NOMO-1 treated with dmso at 0.1 percent for 144 hours (cell line): ENCODE data around the gene OXLD1.

Experiments
- DNase-seq: peaks from one replicate; lab custom pipeline; 2025; ENCODE audit not compliant: unreplicated experiment; lab: John Stamatoyannopoulos, UW

Gene OXLD1

DNA sequence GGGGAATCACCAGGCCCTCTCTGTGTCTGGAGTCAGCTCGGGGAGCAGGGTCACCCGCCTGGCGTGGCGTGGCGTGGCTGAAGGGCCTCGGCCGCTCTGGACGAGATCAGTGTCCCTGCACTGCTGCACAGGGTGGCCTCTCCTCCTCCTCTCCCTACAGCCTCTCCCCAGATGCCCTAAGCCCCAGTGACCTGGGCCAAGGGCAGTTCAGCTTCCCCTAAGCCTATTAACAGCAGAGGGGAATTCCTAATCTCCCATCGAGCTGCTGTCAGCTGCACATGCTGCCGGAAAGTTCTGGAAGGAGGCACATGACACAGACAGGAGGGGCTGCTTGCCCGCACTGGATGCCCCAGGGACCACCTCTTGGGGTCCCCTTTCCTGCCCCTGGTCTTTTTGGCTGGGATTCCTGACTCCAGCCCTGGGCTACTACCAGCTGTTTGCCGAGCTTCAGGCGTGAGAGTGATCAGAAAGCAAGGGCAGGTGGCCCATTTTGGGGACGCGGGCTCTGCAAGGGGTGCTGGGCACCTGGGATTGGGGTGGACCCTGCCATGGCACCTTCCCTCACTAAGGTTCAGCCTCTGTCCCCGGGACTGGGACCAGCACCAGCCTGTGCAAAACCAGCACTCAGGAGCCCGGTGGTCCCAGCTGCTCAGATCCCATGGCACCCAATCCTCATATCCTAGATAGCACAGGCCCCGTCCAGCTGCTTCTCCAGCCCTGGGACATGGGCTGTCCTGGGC, 10.9 kb downstream of the OXLD1 start:
- DNase-seq: no peak

DNA sequence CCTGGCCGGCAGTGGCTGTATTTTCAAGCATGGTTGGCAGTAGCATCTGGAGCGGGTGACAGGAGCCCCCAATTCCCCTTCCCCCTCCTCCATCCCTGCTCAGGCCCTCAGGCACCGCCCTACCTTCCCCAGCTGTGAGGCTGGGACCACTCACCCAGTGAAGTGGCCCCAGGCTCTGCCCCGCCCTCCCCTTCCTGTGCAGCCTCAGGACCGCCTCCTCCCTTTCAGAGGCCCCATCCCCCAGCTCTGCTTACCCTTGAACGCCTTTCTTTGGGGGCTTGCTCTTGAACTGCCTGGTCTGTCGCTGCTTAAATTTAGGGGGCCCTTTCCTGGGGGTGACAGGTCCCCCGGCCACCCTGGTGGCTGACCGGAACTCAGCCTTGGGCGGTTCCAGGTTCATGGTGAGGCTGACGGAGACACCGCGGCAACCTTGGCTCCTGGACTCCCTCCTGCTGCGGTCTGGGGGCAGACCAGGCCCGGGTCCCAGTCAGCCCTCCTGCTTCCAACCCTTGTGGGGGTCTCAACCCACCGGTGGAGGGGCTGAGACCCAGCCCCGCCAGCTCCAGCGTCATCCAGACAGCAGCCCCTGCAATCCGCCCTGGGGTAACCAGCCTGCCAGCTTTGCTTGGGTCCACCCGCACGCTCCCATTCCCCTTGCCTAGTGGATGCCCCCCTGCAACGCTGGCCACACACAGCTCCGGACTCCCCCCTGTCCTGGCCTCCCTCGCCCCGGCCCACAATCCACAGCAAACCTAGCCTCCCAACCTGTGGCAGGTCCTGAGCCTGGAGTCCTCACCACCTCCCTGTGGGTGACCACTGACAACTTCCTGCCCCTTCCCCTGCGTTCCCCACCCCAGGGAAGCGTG, 13.3 kb downstream of the OXLD1 start:
- DNase-seq: no peak

DNA sequence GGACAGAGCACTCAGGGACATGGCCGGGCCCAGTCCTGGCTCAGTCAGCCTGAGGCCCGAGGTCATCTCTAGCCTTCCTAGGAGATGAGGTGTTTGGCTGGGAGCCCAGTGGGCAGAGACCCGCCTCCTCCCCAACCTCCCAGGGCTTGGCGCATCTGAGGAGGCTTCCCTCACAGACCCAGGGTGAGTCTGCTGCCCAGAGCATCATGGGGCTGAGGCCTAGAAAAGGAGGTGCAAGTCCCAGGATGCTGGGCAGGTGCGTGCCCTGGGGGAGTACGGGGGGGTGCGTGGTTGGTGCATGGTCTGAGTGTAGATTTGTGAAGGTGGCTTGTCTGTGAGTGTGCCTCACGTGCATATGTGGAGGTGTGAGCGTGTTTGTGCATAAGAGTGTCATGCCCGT, 14.7 kb downstream of the OXLD1 start:
- no peak for DNase-seq

DNA sequence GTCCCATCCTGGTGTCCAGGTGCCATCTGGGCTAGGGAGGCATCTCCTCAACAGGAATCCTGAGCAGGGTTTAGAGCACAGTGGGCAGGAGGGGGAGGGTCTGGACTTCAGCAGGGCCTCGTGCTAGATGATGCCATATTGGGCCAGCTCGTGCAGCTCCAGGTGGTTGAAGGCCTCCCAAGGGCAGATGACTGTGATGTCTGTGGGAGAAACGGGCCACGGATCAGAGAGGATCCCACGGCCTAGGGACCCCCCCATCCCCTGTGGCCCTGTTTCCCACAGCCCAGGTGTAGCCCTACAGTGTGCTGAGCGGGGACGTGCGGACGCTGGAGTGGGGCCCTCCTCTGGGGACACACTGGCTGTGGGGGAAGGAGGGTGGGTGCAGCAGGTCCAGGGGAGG, 15.5 kb downstream of the OXLD1 start:
- DNase-seq: no peak

DNA sequence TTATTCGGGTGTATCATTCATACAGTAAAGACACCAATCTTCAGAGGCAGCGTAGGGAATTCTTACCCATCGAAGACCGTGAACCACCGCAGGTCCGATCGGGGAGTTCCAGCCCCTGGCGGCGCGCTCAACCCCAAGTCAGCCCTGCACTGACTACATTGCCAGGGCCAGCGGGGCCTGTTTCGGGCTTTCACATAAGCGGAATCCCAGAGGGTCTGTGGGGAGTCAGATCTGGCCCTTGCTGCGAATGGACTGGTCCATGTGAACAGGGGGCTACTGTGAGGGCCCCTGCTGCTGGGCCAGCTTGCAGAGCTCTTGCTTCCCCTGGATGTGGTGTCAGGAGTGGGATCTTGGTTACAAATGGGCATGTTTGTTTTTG, 17.7 kb downstream of the OXLD1 start:
- no peak for DNase-seq

DNA sequence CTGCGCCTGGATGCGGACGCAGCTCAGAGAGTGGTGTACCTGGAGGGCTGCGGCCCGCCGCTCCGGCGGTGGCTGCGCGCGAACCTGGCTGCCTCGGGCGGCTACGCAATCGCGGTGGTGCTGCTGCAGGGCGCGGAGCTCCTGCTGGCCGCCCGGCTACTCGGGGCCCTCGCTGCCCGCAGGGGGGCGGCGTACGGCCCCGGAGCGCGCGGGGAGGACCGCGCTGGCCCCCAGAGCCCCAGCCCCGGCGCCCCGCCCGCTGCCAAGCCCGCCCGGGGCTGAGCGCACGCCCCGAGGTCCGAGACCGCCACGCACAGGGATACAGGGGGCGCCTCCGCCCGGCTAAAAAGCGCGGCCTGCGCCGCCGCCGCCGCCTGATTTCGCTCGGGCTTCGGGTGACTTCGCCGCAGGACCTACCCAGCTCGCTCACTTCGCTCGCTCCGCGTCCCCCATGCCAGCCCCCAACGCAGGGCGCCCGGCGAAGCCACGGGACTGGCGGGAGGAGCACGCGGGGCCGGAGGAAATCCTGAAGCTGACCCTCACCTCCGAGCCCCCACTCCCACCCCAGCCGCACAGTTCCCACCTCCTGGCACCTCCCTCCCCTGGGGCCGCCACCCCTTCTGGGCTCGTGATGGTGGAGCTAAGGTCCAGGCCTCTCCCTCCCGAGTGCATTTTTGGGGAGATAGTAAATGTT, 18.2 kb downstream of the OXLD1 start:
- DNase-seq: no peak

DNA sequence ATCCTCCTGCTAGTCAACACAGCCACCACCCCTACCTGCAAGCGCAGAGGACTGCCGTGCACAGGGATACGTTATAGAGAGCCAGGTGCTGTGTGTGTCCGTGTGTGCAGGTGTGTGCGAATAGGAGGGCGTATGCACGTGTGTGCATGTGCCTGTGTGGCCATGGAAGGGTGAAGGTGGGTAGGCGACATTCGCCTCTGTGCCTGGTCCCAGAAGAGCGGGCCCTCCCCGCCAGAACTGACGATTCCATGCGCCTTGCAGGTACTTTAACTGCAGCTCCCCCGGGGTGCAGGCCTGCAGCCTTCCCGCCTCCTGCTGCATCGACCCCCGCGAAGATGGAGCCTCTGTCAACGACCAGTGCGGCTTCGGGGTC, 18.8 kb downstream of the OXLD1 start:
- DNase-seq: no peak

DNA sequence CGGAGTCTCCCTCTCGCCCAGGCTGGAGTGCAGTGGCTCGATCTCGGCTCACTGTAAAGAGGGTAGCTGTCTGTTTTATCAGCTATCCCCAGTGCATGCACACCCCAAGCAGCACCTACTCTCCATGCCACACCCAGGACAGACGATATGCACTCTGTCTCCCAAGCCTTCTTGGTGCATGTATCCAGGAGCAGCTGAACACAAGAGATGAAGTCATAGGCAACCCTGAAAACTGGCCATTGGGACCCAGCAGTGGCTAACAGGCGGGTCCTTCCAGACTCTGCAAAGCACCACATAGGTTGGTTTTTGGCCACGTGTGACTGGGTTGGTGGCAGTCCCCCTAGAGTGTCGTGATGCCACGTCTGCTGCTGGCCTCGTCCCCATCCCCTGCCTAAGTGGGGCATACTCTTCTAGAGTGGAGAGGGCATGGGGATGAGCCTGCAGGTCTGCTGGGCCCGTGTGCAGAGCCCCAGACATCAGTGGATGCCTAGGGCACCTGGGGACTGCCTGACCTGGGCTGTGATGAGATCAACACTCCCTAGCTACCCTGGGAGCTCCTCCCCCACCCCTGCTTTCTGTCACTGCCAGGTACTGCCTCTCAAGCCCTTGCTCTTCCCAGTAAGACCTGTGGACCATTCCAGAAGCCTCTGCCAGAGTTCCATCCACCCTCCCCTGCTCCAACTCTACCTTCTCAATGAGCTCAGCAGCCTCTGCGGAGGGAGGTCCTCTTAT, 19.4 kb downstream of the OXLD1 start:
- DNase-seq: no peak

DNA sequence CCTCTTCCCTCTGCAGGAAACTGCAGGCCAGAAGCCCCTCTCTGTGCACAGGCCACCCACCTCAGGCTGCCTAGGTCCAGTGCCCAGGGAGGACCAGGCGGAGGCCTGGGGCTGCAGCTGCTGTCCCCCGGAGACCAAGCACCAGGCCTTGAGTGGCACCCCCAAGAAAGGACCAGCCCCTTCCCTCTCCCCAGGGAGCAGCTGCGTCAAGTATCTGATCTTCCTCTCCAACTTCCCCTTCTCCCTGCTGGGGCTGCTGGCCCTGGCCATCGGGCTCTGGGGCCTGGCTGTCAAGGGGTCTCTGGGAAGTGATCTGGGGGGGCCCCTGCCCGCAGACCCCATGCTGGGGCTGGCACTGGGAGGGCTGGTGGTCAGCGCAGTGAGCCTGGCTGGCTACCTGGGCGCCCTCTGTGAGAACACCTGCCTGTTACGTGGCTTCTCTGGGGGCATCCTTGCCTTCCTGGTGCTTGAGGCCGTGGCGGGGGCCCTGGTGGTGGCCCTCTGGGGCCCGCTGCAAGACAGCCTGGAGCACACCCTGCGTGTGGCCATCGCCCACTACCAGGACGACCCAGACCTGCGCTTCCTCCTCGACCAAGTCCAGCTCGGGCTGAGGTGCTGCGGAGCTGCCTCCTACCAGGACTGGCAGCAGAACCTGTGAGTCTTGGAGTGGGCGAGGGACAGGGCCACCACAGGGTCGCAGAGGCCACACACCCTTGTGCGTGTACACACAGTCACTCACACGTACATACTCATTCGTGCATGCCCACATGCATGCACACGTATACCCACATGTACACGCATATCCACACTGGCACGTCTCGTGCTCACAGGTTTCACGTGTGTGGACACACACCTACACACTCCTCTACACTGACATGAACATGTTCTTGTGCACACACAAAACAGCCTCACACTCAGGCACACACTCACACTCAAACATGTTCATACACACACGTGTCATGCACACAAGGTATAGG, 21.1 kb downstream of the OXLD1 start:
- DNase-seq: no peak

DNA sequence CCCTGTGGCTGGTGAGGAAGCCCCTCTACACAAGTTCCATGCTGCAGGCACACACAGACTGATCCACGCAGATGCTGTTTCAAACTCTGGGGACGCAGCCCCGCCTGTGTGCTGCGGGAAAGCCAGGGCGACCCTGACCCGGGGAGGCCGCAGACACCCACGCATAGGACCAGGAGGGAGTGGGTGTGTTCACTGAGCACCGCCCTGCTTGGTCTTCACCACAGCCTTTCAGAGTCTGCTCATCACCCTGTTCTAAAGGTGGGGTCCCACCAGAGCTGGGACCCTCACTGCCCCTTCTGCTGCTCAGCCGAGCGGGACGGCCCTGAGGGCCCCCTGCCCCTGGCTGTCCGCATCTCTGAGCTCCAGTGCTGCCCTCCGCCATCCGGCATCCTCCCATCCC, 21.9 kb downstream of the OXLD1 start:
- no peak for DNase-seq

DNA sequence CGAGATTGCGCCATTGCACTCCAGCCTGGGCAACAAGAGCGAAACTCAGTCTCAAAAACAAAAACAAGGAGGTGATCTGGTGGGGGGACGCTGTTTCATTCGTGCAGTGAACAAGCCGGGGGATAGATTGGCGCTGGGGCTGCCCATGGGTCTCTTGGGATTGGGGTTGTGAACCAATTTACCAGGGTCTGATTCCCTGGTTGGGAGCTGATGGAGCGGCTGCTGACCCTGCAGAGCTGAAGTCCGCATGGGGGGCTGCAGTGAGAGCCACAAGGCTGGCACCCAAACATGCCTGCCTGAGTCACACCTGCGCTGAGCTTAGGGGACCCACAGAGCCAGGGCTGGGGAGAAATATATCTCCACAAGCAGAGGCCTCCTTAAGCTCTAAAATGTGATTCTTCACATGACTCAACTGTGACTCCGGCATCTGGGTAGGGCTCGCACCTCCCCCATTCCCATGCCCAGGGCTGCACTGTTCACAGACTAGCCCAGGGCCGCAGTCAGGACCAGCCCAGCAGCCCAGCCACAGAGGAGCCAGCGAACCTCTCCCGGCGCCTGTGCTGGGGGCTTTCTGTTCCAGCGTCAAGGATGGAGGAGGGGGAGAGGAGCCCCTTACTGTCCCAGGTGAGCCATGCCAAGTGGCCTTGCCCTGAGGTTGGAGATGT, 24.4 kb downstream of the OXLD1 start:
- DNase-seq: no peak

DNA sequence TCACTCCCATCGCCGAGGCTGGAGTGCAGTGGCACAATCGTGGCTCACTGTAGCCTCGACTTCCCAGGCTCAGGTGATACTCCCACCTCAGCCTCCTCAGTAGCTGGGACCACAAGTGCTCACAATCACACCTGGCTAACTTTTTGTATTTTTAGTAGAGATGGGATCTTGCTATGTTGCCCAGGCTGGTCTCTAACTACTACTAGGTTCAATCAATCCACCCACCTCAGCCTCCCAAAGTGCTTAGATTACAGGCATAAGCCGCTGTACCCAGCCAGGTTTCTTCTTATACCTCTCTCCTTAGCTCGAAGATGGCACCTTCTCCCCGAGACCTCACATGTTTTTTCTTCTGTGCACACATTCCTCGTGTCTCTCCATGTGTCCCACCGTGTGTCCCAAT, 26.4 kb downstream of the OXLD1 start:
- no peak for DNase-seq

DNA sequence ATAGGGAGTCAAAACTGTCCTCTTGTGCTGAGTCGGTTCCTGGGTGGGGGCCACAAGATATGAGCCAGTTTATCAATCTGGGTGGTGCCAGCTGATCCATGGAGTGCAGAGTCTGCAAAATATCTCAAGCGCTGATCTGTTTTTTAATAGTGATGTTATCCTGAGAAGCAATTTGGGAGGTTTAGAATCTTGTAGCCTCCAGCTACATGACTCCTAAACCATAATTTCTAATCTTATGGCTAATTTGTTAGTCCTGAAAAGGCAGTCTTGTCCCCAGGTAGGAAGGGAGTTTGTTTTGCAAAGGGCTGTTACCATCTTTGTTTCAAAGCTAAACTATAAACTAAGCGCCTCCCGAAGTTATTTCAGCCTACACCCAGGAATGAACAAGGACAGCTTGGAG, 27.7 kb downstream of the OXLD1 start:
- DNase-seq: no peak

DNA sequence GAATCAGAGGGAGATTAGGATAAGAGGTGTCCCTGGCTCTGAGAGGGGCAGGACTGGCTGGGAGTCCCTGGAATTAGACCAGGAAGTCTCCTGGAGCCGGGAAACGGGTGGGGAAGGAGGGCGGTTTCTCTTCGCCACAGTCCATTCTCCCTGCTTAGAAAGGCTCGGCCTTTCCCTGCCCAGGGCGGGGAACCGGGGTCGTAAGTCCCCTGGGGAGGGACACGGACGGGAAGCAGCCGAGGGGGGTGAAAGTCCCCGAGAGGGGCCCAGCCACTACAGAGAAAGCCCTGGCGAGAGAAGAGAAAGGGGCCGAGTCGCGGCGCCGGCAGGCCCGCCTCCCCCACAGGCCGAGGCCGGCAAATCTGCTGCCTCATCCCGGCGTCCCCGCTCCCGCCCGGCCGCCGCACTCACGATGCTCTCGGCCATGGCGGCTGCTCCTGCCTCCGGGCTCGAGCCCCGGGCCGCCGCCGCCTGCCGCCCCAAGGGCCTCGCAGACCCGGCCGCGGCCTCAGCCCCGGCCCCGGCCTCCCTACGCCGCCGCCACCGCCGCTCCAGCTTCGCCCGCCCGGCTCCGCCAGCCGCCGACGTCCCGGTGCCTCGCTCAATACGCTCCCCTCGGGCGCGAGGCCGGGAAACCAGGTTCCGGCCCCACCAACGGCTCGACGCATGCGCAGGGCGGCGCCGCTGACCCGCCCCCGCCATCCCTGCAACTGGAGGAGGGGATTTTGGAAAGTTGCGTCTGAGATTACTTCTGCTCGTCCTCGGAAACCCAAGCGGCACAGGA, 29.7 kb downstream of the OXLD1 start, which contains the start of the genes NPLOC4 and TSPAN10:
NPLOC4 (minus strand) TSS at position 608 of the 784 bp plus-strand sequence; CDS start at position 426, 182 bp downstream.
TSPAN10 (plus strand) TSS at position 692 of the 784 bp plus-strand sequence. CDS start 5,217 bp downstream, outside the sequence.
- DNase-seq: peak; percentile 61

DNA sequence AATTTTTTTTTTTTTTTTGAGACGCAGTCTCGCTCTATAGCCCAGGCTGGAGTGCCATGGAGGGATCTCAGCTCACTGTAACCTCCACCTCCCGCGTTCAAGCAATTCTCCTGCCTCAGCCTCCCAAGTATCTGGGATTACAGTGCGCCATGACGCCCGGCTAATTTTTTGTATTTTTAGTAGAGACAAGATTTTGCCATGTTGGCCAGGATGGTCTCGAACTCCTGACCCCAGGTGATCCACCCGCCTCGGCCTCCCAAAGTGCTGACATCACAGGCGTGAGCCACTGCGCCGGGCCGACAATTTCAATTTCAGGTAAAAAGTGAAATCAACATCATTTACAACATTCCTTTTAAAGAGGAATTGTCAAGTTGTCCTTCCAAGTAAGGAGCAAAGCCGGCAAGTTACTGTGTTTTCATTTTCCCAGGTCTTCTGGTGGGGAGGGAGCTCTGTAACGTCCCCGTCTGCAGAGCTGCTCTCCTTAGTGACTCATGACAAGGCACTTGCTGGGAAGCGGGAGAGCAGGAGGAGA, 30.4 kb downstream of the OXLD1 start:
- no peak for DNase-seq

DNA sequence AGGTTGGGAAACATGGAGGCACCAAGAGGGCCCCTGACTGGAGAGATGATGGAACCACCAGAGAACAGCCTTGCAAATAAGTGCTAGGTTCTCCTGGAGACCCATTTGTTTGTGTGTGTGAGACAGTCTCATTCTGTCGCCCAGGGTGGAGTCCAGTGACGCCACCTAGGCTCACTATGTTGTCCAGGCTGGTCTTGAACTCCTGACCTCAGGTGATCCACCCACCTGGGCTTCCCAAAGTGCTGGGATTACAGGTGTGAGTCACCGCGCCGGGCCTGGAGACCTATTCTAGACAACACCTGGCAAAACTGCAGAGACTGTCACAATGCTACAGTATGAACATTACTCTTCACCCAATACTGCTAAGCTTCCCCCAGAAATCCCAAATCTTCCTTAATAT, 31.0 kb downstream of the OXLD1 start:
- no peak for DNase-seq

DNA sequence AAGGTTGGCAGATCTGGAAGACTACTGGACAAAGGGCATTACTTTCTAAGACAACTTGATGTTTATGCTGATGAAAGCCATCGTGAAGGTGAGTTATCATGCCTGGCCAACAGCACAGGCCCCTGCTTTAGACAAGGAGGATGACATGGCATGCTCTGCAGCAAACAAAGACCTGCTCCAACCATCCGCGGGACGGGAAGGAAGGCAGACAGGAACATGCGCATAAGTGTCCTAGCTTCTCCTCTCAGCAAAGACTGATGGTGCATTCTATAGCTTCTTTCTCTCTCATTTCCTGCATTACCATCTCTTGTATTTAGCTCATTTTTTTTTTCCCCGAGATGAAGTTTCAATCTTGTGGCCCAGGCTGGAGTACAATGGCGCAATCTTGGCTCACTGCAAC, 34.9 kb downstream of the OXLD1 start:
- no peak for DNase-seq

DNA sequence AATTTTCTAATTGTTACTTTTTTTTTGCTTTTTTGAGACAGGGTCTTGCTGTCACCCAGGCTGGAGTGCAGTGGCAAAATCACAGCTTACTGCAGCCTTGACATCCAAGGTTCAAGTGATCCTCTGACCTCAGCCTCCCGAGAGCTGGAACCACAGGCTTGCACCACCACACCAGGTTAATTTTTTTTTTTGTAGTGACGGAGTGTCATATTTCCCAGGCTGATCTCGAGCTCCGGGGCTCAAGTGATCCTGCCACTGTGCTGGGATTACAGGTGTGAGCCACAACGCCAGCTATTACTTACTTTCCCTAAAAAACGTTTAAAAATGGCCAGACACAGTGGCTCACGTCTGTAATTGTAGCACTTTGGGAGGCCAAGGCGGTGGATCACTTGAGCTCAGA, 36.1 kb downstream of the OXLD1 start:
- DNase-seq: no peak
